ENCODE data around the gene ANKRD24. TPM values are rescaled to one million over a fixed set of nuclear protein-coding genes. Genes with fewer than 3 reads are reported as not detected.
"Not testable (repeated sequence)": the region's sequence is repeated elsewhere in the genome, so short reads cannot be mapped to it uniquely, and the experiment has no call there.

Gene ANKRD24
- total RNA-seq, 1 donor from 2014 or later = 3.4 TPM

GRCh38 chr19:4197625-4198466 lies 15.4 kb downstream of the ANKRD24 start:
- DNase-seq (ENCODE audit: low spot score) = no peak

GRCh38 chr19:4198467-4199126 lies 16.1 kb downstream of the ANKRD24 start:
- no peak for DNase-seq (ENCODE audit: low spot score)

- DNase-seq (ENCODE audit: low spot score) = no peak
Measured at GRCh38 chr19:4199699-4200293, 17.3 kb downstream of the ANKRD24 start.

- DNase-seq (ENCODE audit: low spot score) = no peak
Measured at GRCh38 chr19:4200940-4201542, 18.6 kb downstream of the ANKRD24 start.

- no peak for DNase-seq (ENCODE audit: low spot score)
Measured at GRCh38 chr19:4201798-4202197, 19.3 kb downstream of the ANKRD24 start.

- no peak for DNase-seq (ENCODE audit: low spot score)
Measured at GRCh38 chr19:4206818-4207484, 24.5 kb downstream of the ANKRD24 start.

- peak; percentile 22 for DNase-seq (ENCODE audit: low spot score)
Measured at GRCh38 chr19:4208385-4209094, 26.1 kb downstream of the ANKRD24 start.

GRCh38 chr19:4210166-4210731 lies 27.8 kb downstream of the ANKRD24 start:
- DNase-seq (ENCODE audit: low spot score) = no peak

GRCh38 chr19:4213116-4213515 lies 30.6 kb downstream of the ANKRD24 start:
- no peak for DNase-seq (ENCODE audit: low spot score)

- no peak for DNase-seq (ENCODE audit: low spot score)
Measured at GRCh38 chr19:4215807-4216206, 33.3 kb downstream of the ANKRD24 start.

GRCh38 chr19:4216846-4217245 lies 34.4 kb downstream of the ANKRD24 start:
- no peak for DNase-seq (ENCODE audit: low spot score)

- no peak for DNase-seq (ENCODE audit: low spot score)
Measured at GRCh38 chr19:4217429-4218264, 35.2 kb downstream of the ANKRD24 start.

- DNase-seq (ENCODE audit: low spot score) = not testable (repeated sequence)
Measured at GRCh38 chr19:4218523-4218922, 36.0 kb downstream of the ANKRD24 start.

- DNase-seq (ENCODE audit: low spot score) = no peak
Measured at GRCh38 chr19:4220188-4220587, 37.7 kb downstream of the ANKRD24 start.

GRCh38 chr19:4224470-4224869 lies 42.0 kb downstream of the ANKRD24 start:
- DNase-seq (ENCODE audit: low spot score) = no peak

- no peak for DNase-seq (ENCODE audit: low spot score)
Measured at GRCh38 chr19:4225885-4226284, 43.4 kb downstream of the ANKRD24 start.

GRCh38 chr19:4227771-4228170 lies 45.3 kb downstream of the ANKRD24 start:
- no peak for DNase-seq (ENCODE audit: low spot score)

- no peak for DNase-seq (ENCODE audit: low spot score)
Measured at GRCh38 chr19:4228765-4229178, 46.3 kb downstream of the ANKRD24 start.

GRCh38 chr19:4229179-4229931 lies 46.9 kb downstream of the ANKRD24 start, which contains the start of gene EBI3:
TSS of gene EBI3 (plus strand) at chr19:4229523. CDS start at chr19:4229551, 28 bp downstream.
- DNase-seq (ENCODE audit: low spot score) = no peak

Measured in mucosa of gallbladder (tissue), 1 donor.